Fibroblast of lung (primary cell): Measurements from ENCODE around the gene TMEM179. TPM values are rescaled to one million over a fixed set of nuclear protein-coding genes. Genes with fewer than 3 reads are reported as not detected.

Source experiments
- DNase-seq, 2 donors: peaks; one replicate each; pipeline versions ENCODE4 v3.0.0 to v3.0.0-alpha.2; 2010; ENCODE audit warnings: low read depth in 2 of 2
- H2AFZ ChIP-seq: 2 replicates; pipeline ENCODE4 v1.5.1; 2012; ENCODE audit warnings: low read length, control low read depth, inconsistent platforms
- H3K27ac ChIP-seq: 2 replicates; pipeline ENCODE4 v1.5.1; 2011; ENCODE audit warnings: low read length, control low read depth; ENCODE audit not compliant: insufficient read depth
- H3K27me3 ChIP-seq: 2 replicates; pipeline ENCODE4 v1.5.1; 2011; ENCODE audit warnings: mild to moderate bottlenecking, low read length; ENCODE audit not compliant: control insufficient read depth, insufficient read depth
- H3K36me3 ChIP-seq: 2 replicates; pipeline ENCODE4 v1.5.1; 2011; ENCODE audit warnings: low read length; ENCODE audit not compliant: control insufficient read depth, insufficient read depth
- H3K4me1 ChIP-seq: 2 replicates; pipeline ENCODE4 v1.5.1; 2011; ENCODE audit warnings: low read length; ENCODE audit not compliant: control insufficient read depth, insufficient read depth; ENCODE audit errors: extremely low read depth
- H3K4me2 ChIP-seq: 2 replicates; pipeline ENCODE4 v1.5.1; 2011; ENCODE audit warnings: low read length, control low read depth; ENCODE audit not compliant: insufficient read depth; ENCODE audit errors: extremely low read depth
- H3K4me3 ChIP-seq, 4 experiments: fragments of 200-600 bp in 1 of 4; sonication (generic) in 1 of 4; replicated peaks in 1 of 4; 2 replicates each; pipeline ENCODE4 v1.5.1; 2011 to 2016; ENCODE audit warnings: low read length in 4 of 4, low read depth in 3 of 4, mild to moderate bottlenecking in 3 of 4, control low read depth in 2 of 4, inconsistent platforms in 1 of 4, mixed read lengths in 1 of 4; ENCODE audit not compliant: insufficient read depth in 1 of 4; ENCODE audit errors: control extremely low read depth in 1 of 4
- H3K79me2 ChIP-seq: 2 replicates; pipeline ENCODE4 v1.5.1; 2012; ENCODE audit warnings: mild to moderate bottlenecking, low read length, inconsistent platforms; ENCODE audit not compliant: control insufficient read depth, insufficient read depth
- H3K9ac ChIP-seq: 2 replicates; pipeline ENCODE4 v1.5.1; 2011; ENCODE audit warnings: mild to moderate bottlenecking, low read length, control low read depth; ENCODE audit not compliant: insufficient read depth
- H3K9me3 ChIP-seq: 2 replicates; pipeline ENCODE4 v1.5.1; 2012; ENCODE audit warnings: low read depth, low read length; ENCODE audit not compliant: control insufficient read depth, insufficient read depth
- H4K20me1 ChIP-seq: 2 replicates; pipeline ENCODE4 v1.5.1; 2011; ENCODE audit warnings: low read length; ENCODE audit not compliant: control insufficient read depth, insufficient read depth; ENCODE audit errors: extremely low read depth
- EZH2 ChIP-seq: IDR thresholded peaks from 2 replicates; pipeline ENCODE4 v1.5.1; 2012; ENCODE audit warnings: low read length, control low read depth, mild to moderate bottlenecking; ENCODE audit errors: missing control alignments
- polyA plus RNA-seq, 2 donors: library from polyadenylated mRNA; depleted of rRNA in 1 of 2; stranded (reverse) in 1 of 2; unstranded in 1 of 2; fragments of >200 nt; gene quantifications; 2 replicates each; pipeline ENCODE4 v1.2.1, GENCODE V29; 2011 to 2012; ENCODE audit warnings: missing spikeins in 1 of 2
- total RNA-seq: library from RNA; depleted of rRNA; stranded (reverse); fragments of >200 nt; gene quantifications from 2 replicates; pipeline ENCODE4 v1.2.1, GENCODE V29; 2014
- TF ChIP-seq, protein P1 (sequence below), 2 donors: IDR thresholded peaks in 1 of 2; conservative IDR thresholded peaks in 1 of 2; 1 replicate in 1 of 2; 2 replicates in 1 of 2; pipeline ENCODE4 v1.5.1; 2011 to 2012; ENCODE audit warnings: low read length in 2 of 2, control low read depth in 1 of 2, inconsistent platforms in 1 of 2, low read depth in 1 of 2, mild to moderate bottlenecking in 1 of 2

Gene TMEM179
- total and polyA plus RNA-seq, 2 donors (not counting 1 experiment from before 2014, with no cell fraction given) = under 0.01 to 0.03 TPM

DNA sequence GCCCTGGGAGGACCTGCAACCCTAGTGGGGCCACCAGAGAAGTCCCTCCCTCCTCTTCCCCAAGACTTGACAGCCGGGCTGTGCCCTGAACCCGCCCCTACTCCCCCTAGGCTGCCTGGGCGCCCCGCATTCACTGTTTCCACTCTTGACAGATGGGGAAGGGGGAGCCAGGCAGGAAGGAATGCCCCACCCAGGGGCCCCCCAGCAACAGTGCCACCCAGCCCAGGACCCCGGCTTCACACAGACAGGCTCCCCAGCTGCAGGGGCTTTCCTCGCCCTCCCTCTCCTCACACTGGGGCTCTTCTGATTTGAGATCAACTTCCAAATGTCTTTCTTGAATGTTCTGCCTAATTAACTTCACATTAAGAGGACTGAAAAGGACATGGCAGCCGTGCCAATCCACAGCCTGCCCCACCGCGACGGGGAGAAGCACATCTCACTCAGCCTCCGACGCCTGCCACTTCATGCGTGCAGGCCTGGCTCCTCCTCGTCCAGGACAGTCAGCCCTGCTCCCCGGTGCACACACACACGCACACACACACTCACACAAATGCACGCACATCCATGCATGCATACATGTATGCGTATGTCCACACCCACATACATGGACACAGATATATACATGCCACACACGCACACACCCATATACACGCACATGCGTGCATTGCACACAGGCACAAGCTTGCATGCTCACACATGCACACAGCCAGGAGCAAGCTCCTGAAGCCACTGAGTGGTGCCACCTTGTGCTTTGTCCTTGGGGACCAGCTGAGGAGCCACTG is 44.6 kb downstream of the TMEM179 start:
- no peaks in the 10 kb centered on the region for H3K4me1 ChIP-seq
- no peaks in the 10 kb centered on the region for H3K36me3 ChIP-seq
- no peak for TF ChIP-seq EZH2
- TF ChIP-seq, protein P1, sequence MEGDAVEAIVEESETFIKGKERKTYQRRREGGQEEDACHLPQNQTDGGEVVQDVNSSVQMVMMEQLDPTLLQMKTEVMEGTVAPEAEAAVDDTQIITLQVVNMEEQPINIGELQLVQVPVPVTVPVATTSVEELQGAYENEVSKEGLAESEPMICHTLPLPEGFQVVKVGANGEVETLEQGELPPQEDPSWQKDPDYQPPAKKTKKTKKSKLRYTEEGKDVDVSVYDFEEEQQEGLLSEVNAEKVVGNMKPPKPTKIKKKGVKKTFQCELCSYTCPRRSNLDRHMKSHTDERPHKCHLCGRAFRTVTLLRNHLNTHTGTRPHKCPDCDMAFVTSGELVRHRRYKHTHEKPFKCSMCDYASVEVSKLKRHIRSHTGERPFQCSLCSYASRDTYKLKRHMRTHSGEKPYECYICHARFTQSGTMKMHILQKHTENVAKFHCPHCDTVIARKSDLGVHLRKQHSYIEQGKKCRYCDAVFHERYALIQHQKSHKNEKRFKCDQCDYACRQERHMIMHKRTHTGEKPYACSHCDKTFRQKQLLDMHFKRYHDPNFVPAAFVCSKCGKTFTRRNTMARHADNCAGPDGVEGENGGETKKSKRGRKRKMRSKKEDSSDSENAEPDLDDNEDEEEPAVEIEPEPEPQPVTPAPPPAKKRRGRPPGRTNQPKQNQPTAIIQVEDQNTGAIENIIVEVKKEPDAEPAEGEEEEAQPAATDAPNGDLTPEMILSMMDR (conservative IDR thresholded peaks at IDR 0.05 in 1 of 2, IDR thresholded peaks at IDR 0.05 in 1 of 2; ENCODE audit: low read depth in 1 of 2, low read length in 2 of 2) = no peak
- DNase-seq = no peak
- no peaks in the 10 kb centered on the region for H3K27me3 ChIP-seq
- H3K4me3 ChIP-seq = no peak overlapping the region
- no peak overlapping the region for H3K4me2 ChIP-seq
- no peak overlapping the region for H3K27ac ChIP-seq
- no peaks in the 10 kb centered on the region for H3K79me2 ChIP-seq
- no peaks in the 10 kb centered on the region for H3K9me3 ChIP-seq
- H4K20me1 ChIP-seq = no peaks in the 10 kb centered on the region
- H3K9ac ChIP-seq = no peak overlapping the region
- H2AFZ ChIP-seq = no peak overlapping the region

DNA sequence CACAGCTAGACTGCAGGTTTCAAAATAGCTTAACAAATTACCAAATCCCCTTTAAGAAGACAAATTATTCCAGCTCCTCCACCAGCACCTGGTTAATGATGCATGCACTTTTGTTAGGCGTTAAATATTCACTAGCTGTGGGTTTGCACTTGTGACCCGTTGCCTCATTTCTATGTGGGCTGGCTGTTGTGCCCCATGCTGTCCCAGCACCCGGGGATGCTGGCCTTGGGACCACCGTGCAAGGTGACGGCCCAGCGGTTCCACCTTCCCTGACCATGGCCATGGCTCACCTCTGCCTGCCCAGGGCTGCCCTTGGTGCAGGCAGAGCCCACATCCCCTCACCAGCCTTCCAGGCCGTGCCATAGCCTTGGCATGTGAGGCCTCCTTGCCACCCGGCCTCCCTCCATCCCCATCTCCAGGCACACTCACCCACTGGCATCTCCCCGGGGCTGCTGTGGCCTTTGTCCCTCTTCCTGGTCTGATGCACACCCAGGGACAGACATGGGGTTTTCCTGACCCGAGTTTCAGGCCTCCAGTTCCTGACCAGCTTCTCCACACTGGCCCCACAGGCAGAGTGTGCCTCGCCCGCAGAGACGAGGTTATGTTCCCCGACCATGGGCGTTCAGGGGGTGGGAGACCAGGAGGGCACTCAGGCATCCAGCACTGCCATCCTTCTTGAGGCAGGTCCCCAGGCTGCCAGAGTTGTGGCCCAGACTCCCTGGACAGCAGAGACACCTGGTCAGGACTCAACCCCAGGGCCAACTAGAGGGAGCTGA is 45.4 kb downstream of the TMEM179 start:
- H3K4me3 ChIP-seq = no peak overlapping the region
- H4K20me1 ChIP-seq = no peaks in the 10 kb centered on the region
- no peaks in the 10 kb centered on the region for H3K4me1 ChIP-seq
- TF ChIP-seq, protein P1 (conservative IDR thresholded peaks at IDR 0.05 in 1 of 2, IDR thresholded peaks at IDR 0.05 in 1 of 2; ENCODE audit: low read depth in 1 of 2, low read length in 2 of 2) = no peak
- TF ChIP-seq EZH2 = no peak
- DNase-seq = no peak
- no peaks in the 10 kb centered on the region for H3K79me2 ChIP-seq
- H3K36me3 ChIP-seq = no peaks in the 10 kb centered on the region
- H3K4me2 ChIP-seq = no peak overlapping the region
- no peak overlapping the region for H3K9ac ChIP-seq
- no peak overlapping the region for H3K27ac ChIP-seq
- H3K27me3 ChIP-seq = no peaks in the 10 kb centered on the region
- no peak overlapping the region for H2AFZ ChIP-seq
- no peaks in the 10 kb centered on the region for H3K9me3 ChIP-seq

DNA sequence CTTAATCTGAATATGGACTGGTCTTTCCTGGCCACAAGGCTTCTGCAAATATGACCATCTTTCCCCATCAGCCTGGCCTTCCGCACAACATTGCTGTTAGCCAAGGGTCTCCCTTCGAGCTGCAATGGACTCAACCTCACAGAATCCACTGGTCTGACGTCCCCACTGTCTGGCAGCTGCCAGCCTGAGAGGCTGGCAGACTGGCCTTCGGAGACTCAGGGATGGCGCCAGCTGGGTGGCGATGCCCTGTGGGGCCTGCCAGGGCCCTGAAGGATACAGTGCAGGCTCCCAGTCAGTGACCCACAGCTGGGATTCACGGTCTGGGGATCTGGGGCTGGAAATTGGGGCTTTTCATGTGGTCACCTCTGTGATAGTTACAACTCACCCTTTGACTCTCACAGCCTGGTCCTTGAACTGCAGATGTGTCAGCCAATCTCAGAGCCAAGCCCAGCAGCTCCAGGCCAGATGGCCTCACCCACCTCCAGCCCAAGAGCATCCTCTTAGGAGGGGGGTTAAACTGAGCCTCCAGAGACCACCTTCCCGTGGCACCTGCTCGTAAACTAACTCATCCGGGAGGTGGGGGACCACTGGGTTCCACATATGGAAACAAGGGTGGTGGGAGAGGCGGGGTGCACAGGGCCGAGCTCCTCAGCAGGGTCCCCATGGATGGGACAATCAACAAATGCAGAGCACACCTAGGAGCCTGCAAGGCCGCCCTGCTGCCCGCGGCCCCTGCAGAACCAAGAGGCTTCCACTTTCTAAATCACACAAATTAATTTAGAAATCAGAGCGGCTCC is 46.1 kb downstream of the TMEM179 start:
- Histone ChIP-seq H3K4me1 (no peaks in the 10 kb centered on the region), H2AFZ (no peak overlapping the region), H3K79me2 (no peaks in the 10 kb centered on the region), H3K4me3 (no peak overlapping the region), H3K9ac (no peak overlapping the region), H3K36me3 (no peaks in the 10 kb centered on the region), H3K9me3 (no peaks in the 10 kb centered on the region), H3K27ac (no peak overlapping the region), H3K27me3 (no peaks in the 10 kb centered on the region), H3K4me2 (no peak overlapping the region), H4K20me1 (no peaks in the 10 kb centered on the region)
- DNase-seq = no peak
- TF ChIP-seq, protein P1 (conservative IDR thresholded peaks at IDR 0.05 in 1 of 2, IDR thresholded peaks at IDR 0.05 in 1 of 2; ENCODE audit: low read depth in 1 of 2, low read length in 2 of 2) = no peak
- TF ChIP-seq EZH2 = no peak
